BE2C (cell line): ENCODE measurements around the gene GGNBP2.

Source experiments
- DNase-seq: peaks from one replicate; pipeline ENCODE4 v3.0.0-alpha.2; 2020
- H3K27me3 ChIP-seq: fragments of 250-450 bp; sonication (Bioruptor Pico); 2 replicates; pipeline ENCODE4 v1.5.1; 2020; ENCODE audit warnings: mild to moderate bottlenecking
- H3K36me3 ChIP-seq: fragments of 250-450 bp; sonication (Bioruptor Pico); 2 replicates; pipeline ENCODE4 v1.5.1; 2020; ENCODE audit warnings: mild to moderate bottlenecking
- H3K4me1 ChIP-seq: fragments of 250-450 bp; sonication (Bioruptor Pico); 2 replicates; pipeline ENCODE4 v1.5.1; 2020
- H3K4me3 ChIP-seq: 2 replicates; pipeline ENCODE4 v1.5.1; 2011; ENCODE audit warnings: low read depth, low read length
- H3K9me3 ChIP-seq: fragments of 250-450 bp; sonication (Bioruptor Pico); 2 replicates; pipeline ENCODE4 v1.5.1; 2020
- CTCF ChIP-seq: IDR thresholded peaks from 2 replicates; pipeline ENCODE4 v1.5.1; 2012; ENCODE audit warnings: mild to moderate bottlenecking, low read depth, low read length

GGNBP2 gene

GRCh38 chr17:36525113-36525512, 19.6 kb upstream of the GGNBP2 start:
- no peak for DNase-seq
- peaks cover 71% of the 10 kb centered on the region for H3K36me3 ChIP-seq
- TF ChIP-seq CTCF: no peak
- no peak overlapping the region for H3K4me3 ChIP-seq
- no peaks in the 10 kb centered on the region for H3K27me3 ChIP-seq
- no peaks in the 10 kb centered on the region for H3K9me3 ChIP-seq
- H3K4me1 ChIP-seq: no peaks in the 10 kb centered on the region; the same call in 1 of the 2 replicates

GRCh38 chr17:36525888-36526287, 18.8 kb upstream of the GGNBP2 start:
- H3K4me1 ChIP-seq: no peaks in the 10 kb centered on the region; the same call in 1 of the 2 replicates
- no peaks in the 10 kb centered on the region for H3K27me3 ChIP-seq
- no peak for TF ChIP-seq CTCF
- DNase-seq: no peak
- no peaks in the 10 kb centered on the region for H3K9me3 ChIP-seq
- H3K4me3 ChIP-seq: no peak overlapping the region
- peaks cover 66% of the 10 kb centered on the region for H3K36me3 ChIP-seq

- TF ChIP-seq CTCF: no peak
- H3K36me3 ChIP-seq: peaks cover 73% of the 10 kb centered on the region
- no peaks in the 10 kb centered on the region for H3K27me3 ChIP-seq
- no peaks in the 10 kb centered on the region; the same call in 1 of the 2 replicates for H3K4me1 ChIP-seq
- no peaks in the 10 kb centered on the region for H3K9me3 ChIP-seq
- DNase-seq: no peak
- H3K4me3 ChIP-seq: no peak overlapping the region
Measured at GRCh38 chr17:36527621-36528250, 17.0 kb upstream of the GGNBP2 start.

- H3K36me3 ChIP-seq: peaks cover 76% of the 10 kb centered on the region
- DNase-seq: no peak
- no peaks in the 10 kb centered on the region for H3K9me3 ChIP-seq
- no peaks in the 10 kb centered on the region for H3K27me3 ChIP-seq
- H3K4me3 ChIP-seq: no peak overlapping the region
- TF ChIP-seq CTCF: no peak
- no peaks in the 10 kb centered on the region; the same call in 1 of the 2 replicates for H3K4me1 ChIP-seq
Measured at GRCh38 chr17:36529121-36529520, 15.6 kb upstream of the GGNBP2 start.

GRCh38 chr17:36532435-36532975, 12.2 kb upstream of the GGNBP2 start:
- H3K27me3 ChIP-seq: no peaks in the 10 kb centered on the region
- H3K4me1 ChIP-seq: peaks cover 3% of the 10 kb centered on the region; the same call in 1 of the 2 replicates
- DNase-seq: no peak
- peaks cover 58% of the 10 kb centered on the region for H3K36me3 ChIP-seq
- TF ChIP-seq CTCF: no peak
- H3K4me3 ChIP-seq: no peak overlapping the region
- no peaks in the 10 kb centered on the region for H3K9me3 ChIP-seq
